Vagina (tissue), 2 donors: ENCODE measurements around the gene NRG3. TPM values are rescaled to one million over a fixed set of nuclear protein-coding genes. Genes with fewer than 3 reads are reported as not detected.

Experiments used
- DNase-seq, 2 donors: peaks; one replicate each; pipeline ENCODE4 v3.0.0-alpha.2; 2017; ENCODE audit errors: extremely low spot score in 2 of 2
- H3K27ac ChIP-seq: fragments of 200-600 bp; sonication (generic); one replicate; pipeline ENCODE4 v1.5.1; 2019
- H3K27me3 ChIP-seq: fragments of 200-600 bp; sonication (generic); one replicate; pipeline ENCODE4 v1.5.1; 2019
- H3K36me3 ChIP-seq, 2 donors: fragments of 200-600 bp; sonication (generic); one replicate each; pipeline ENCODE4 v1.5.1; 2017 to 2019
- H3K4me1 ChIP-seq: fragments of 200-600 bp; sonication (generic); one replicate; pipeline ENCODE4 v1.5.1; 2019
- H3K4me3 ChIP-seq, 2 donors: fragments of 200-600 bp; sonication (generic); 1 replicate in 1 of 2; 2 replicates in 1 of 2; pipeline ENCODE4 v1.5.1; 2016 to 2019
- H3K9me3 ChIP-seq: fragments of 200-600 bp; sonication (generic); one replicate; pipeline ENCODE4 v1.5.1; 2019
- CTCF ChIP-seq, 3 experiments: fragments of 450-650 bp in 2 of 3; fragments of 200-600 bp in 1 of 3; sonication (generic) in 1 of 3; IDR thresholded peaks; one replicate each; pipeline ENCODE4 v1.5.1; 2017 to 2019; ENCODE audit warnings: antibody characterized with exemption in 3 of 3, mild to moderate bottlenecking in 2 of 3, moderate library complexity in 2 of 3
- POLR2A ChIP-seq, 2 donors: fragments of 450-650 bp; IDR thresholded peaks; one replicate each; pipeline ENCODE4 v1.6.1; 2017; ENCODE audit warnings: antibody characterized with exemption in 2 of 2, mild to moderate bottlenecking in 2 of 2, moderate library complexity in 2 of 2
- POLR2AphosphoS5 ChIP-seq, 2 donors: sonication (generic); formaldehyde crosslinking; IDR thresholded peaks; one replicate each; pipeline ENCODE4 v1.9.0; 2017; ENCODE audit warnings: antibody characterized with exemption in 2 of 2, mild to moderate bottlenecking in 2 of 2, low read depth in 1 of 2; ENCODE audit not compliant: insufficient read depth in 1 of 2
- intact Hi-C: fragments of 100-400 bp; cut with DNase I; formaldehyde crosslinking; loops from one replicate; pipeline ENCODE4 v1.15.1; 2023
- total RNA-seq: library from RNA; depleted of rRNA; stranded (reverse); fragments of >200 nt; gene quantifications from one replicate; pipeline ENCODE4 v1.2.3, GENCODE V29; 2016

Gene NRG3
- total RNA-seq, 1 donor from 2014 or later = not detected

- H3K4me1 ChIP-seq = no peaks in the 10 kb centered on the region
- no peak overlapping the region for H3K27ac ChIP-seq
- H3K9me3 ChIP-seq = no peaks in the 10 kb centered on the region
- DNase-seq = no peak
- intact Hi-C loops = no loop called here
- H3K36me3 ChIP-seq = no peaks in the 10 kb centered on the region
- H3K27me3 ChIP-seq = no peaks in the 10 kb centered on the region
- TF ChIP-seq POLR2AphosphoS5 (IDR thresholded peaks at IDR 0.05; ENCODE audit: insufficient read depth in 1 of 2, low read depth in 1 of 2) (no peak), CTCF (IDR thresholded peaks at IDR 0.05) (no peak), POLR2A (IDR thresholded peaks at IDR 0.05) (no peak)
- no peak overlapping the region for H3K4me3 ChIP-seq
Measured at GRCh38 chr10:82391971-82392370, 517.0 kb downstream of the NRG3 start.

GRCh38 chr10:82392533-82392932, 517.5 kb downstream of the NRG3 start:
- no peaks in the 10 kb centered on the region for H3K4me1 ChIP-seq
- no peak overlapping the region for H3K27ac ChIP-seq
- no peak overlapping the region for H3K4me3 ChIP-seq
- TF ChIP-seq POLR2A (IDR thresholded peaks at IDR 0.05) (no peak), CTCF (IDR thresholded peaks at IDR 0.05) (no peak), POLR2AphosphoS5 (IDR thresholded peaks at IDR 0.05; ENCODE audit: insufficient read depth in 1 of 2, low read depth in 1 of 2) (no peak)
- H3K36me3 ChIP-seq = no peaks in the 10 kb centered on the region
- H3K9me3 ChIP-seq = no peaks in the 10 kb centered on the region
- no peak for DNase-seq
- no peaks in the 10 kb centered on the region for H3K27me3 ChIP-seq
- intact Hi-C loops = no loop called here

GRCh38 chr10:82394122-82394521, 519.1 kb downstream of the NRG3 start:
- Histone ChIP-seq H3K4me1 (no peaks in the 10 kb centered on the region), H3K27ac (no peak overlapping the region), H3K9me3 (no peaks in the 10 kb centered on the region), H3K27me3 (no peaks in the 10 kb centered on the region), H3K4me3 (no peak overlapping the region), H3K36me3 (no peaks in the 10 kb centered on the region)
- intact Hi-C loops = no loop called here
- TF ChIP-seq POLR2A (IDR thresholded peaks at IDR 0.05) = no peak
- no peak for TF ChIP-seq POLR2AphosphoS5 (IDR thresholded peaks at IDR 0.05; ENCODE audit: insufficient read depth in 1 of 2, low read depth in 1 of 2)
- no peak for TF ChIP-seq CTCF (IDR thresholded peaks at IDR 0.05)
- DNase-seq = no peak

- no peak overlapping the region for H3K27ac ChIP-seq
- H3K4me1 ChIP-seq = no peaks in the 10 kb centered on the region
- no peaks in the 10 kb centered on the region for H3K9me3 ChIP-seq
- intact Hi-C loops = no loop called here
- H3K4me3 ChIP-seq = no peak overlapping the region
- DNase-seq = no peak
- H3K27me3 ChIP-seq = no peaks in the 10 kb centered on the region
- H3K36me3 ChIP-seq = no peaks in the 10 kb centered on the region
- TF ChIP-seq POLR2AphosphoS5 (IDR thresholded peaks at IDR 0.05; ENCODE audit: insufficient read depth in 1 of 2, low read depth in 1 of 2) (no peak), POLR2A (IDR thresholded peaks at IDR 0.05) (no peak), CTCF (IDR thresholded peaks at IDR 0.05) (no peak)
Measured at GRCh38 chr10:82394987-82395386, 520.0 kb downstream of the NRG3 start.

GRCh38 chr10:82396886-82397285, 521.9 kb downstream of the NRG3 start:
- intact Hi-C loops = no loop called here
- TF ChIP-seq POLR2AphosphoS5 (IDR thresholded peaks at IDR 0.05; ENCODE audit: insufficient read depth in 1 of 2, low read depth in 1 of 2) (no peak), POLR2A (IDR thresholded peaks at IDR 0.05) (no peak), CTCF (IDR thresholded peaks at IDR 0.05) (no peak)

More at GRCh38 chr10:82396886-82397285, 521.9 kb downstream of the NRG3 start:
- DNase-seq = no peak
- no peak overlapping the region for H3K4me3 ChIP-seq
- no peaks in the 10 kb centered on the region for H3K36me3 ChIP-seq
- no peaks in the 10 kb centered on the region for H3K27me3 ChIP-seq
- no peak overlapping the region for H3K27ac ChIP-seq
- no peaks in the 10 kb centered on the region for H3K9me3 ChIP-seq
- H3K4me1 ChIP-seq = no peaks in the 10 kb centered on the region
